Measurements from ENCODE around the gene DNAJB11.

- TF ChIP-seq CTCF (IDR thresholded peaks at IDR 0.05) (no peak), POLR2AphosphoS5 (IDR thresholded peaks at IDR 0.05; ENCODE audit: insufficient read depth in 1 of 2, low read depth in 1 of 2) (no peak), POLR2A (IDR thresholded peaks at IDR 0.05) (no peak)
Observed at GRCh38 chr3:186534113-186534669, 36.3 kb upstream of the DNAJB11 start.

All from vagina (tissue), 2 donors.